GM19467 (cell line): ENCODE results near the gene CAMKK1.

Experiments used
- ATAC-seq: cut with Tn5 transposase; IDR thresholded peaks from one replicate; pipeline ENCODE4 v1.9.1; 2021; ENCODE audit warnings: mild to moderate bottlenecking, moderate library complexity; ENCODE audit not compliant: unreplicated experiment

Gene CAMKK1

GRCh38 chr17:3893003-3893719 is at the start of gene CAMKK1:
TSS of gene CAMKK1 (minus strand) at chr17:3893053. CDS start at chr17:3885687, 7,366 bp downstream.
- ATAC-seq, result peak; percentile 86

- no peak for ATAC-seq
These were observed 48.3 kb upstream of the CAMKK1 start for GRCh38 chr17:3940965-3941698.

GRCh38 chr17:3937359-3937758 is 44.5 kb upstream of the CAMKK1 start:
- ATAC-seq, result no peak

GRCh38 chr17:3935825-3936355 is 43.0 kb upstream of the CAMKK1 start:
- no peak for ATAC-seq

GRCh38 chr17:3935140-3935542 is 42.3 kb upstream of the CAMKK1 start:
- ATAC-seq, result no peak

GRCh38 chr17:3929764-3930163 is 36.9 kb upstream of the CAMKK1 start:
- no peak for ATAC-seq

- no peak for ATAC-seq
These were observed 36.3 kb upstream of the CAMKK1 start for GRCh38 chr17:3929181-3929580.

- no peak for ATAC-seq
These were observed 35.6 kb upstream of the CAMKK1 start for GRCh38 chr17:3928406-3928805.

- ATAC-seq, result no peak
These were observed 34.9 kb upstream of the CAMKK1 start for GRCh38 chr17:3927628-3928340.

GRCh38 chr17:3926860-3927627 is 34.2 kb upstream of the CAMKK1 start:
- ATAC-seq, result no peak

GRCh38 chr17:3925684-3926485 is 33.0 kb upstream of the CAMKK1 start:
- ATAC-seq, result no peak

GRCh38 chr17:3924512-3925350 is 31.9 kb upstream of the CAMKK1 start:
- no peak for ATAC-seq

GRCh38 chr17:3923466-3924190 is 30.8 kb upstream of the CAMKK1 start:
- ATAC-seq, result no peak

- no peak for ATAC-seq
These were observed 29.9 kb upstream of the CAMKK1 start for GRCh38 chr17:3922765-3923164.

- ATAC-seq, result no peak
These were observed 28.9 kb upstream of the CAMKK1 start for GRCh38 chr17:3921502-3922319.

GRCh38 chr17:3921006-3921405 is 28.2 kb upstream of the CAMKK1 start:
- no peak for ATAC-seq

GRCh38 chr17:3919123-3919624 is 26.3 kb upstream of the CAMKK1 start:
- ATAC-seq, result no peak
